Spleen (tissue), 11 donors: Measurements from ENCODE around the gene CASP7. TPM values are rescaled to one million over a fixed set of nuclear protein-coding genes. Genes with fewer than 3 reads are reported as not detected.

Experiments
- DNase-seq: peaks from one replicate; pipeline ENCODE4 v3.0.0-alpha.2; 2020
- H3K27ac ChIP-seq, 8 donors: fragments of 200-600 bp; sonication (generic) in 7 of 8; 1 replicate in 4 of 8; 2 replicates in 4 of 8; pipeline versions ENCODE4 v1.5.0 to v1.8.0; 2016 to 2021; ENCODE audit warnings: inconsistent platforms in 4 of 8, mild to moderate bottlenecking in 4 of 8, moderate library complexity in 1 of 8
- H3K27me3 ChIP-seq, 7 donors: fragments of 200-600 bp; sonication (generic) in 6 of 7; replicated peaks in 1 of 7; 1 replicate in 4 of 7; 2 replicates in 3 of 7; pipeline versions ENCODE4 v1.5.0 to v1.8.0; 2016 to 2021; ENCODE audit warnings: inconsistent platforms in 3 of 7, mild to moderate bottlenecking in 1 of 7
- H3K36me3 ChIP-seq, 6 donors: fragments of 200-600 bp; sonication (generic) in 5 of 6; 1 replicate in 4 of 6; 2 replicates in 2 of 6; pipeline versions ENCODE4 v1.5.0 to v1.8.0; 2016 to 2021; ENCODE audit warnings: inconsistent platforms in 2 of 6
- H3K4me1 ChIP-seq, 6 donors: fragments of 200-600 bp; sonication (generic) in 5 of 6; 1 replicate in 3 of 6; 2 replicates in 3 of 6; pipeline versions ENCODE4 v1.5.0 to v1.8.0; 2016 to 2021; ENCODE audit warnings: inconsistent platforms in 3 of 6
- H3K4me3 ChIP-seq, 8 donors: fragments of 200-600 bp; sonication (generic) in 7 of 8; 1 replicate in 4 of 8; 2 replicates in 4 of 8; pipeline versions ENCODE4 v1.5.0 to v1.8.0; 2016 to 2021; ENCODE audit warnings: inconsistent platforms in 4 of 8, mild to moderate bottlenecking in 4 of 8, moderate library complexity in 2 of 8
- H3K9me3 ChIP-seq, 8 donors: fragments of 200-600 bp; sonication (generic) in 7 of 8; 1 replicate in 4 of 8; 2 replicates in 4 of 8; pipeline versions ENCODE4 v1.5.0 to v1.8.0; 2016 to 2021; ENCODE audit warnings: inconsistent platforms in 4 of 8
- POLR2A ChIP-seq, 3 donors: fragments of 450-650 bp; IDR thresholded peaks; one replicate each; pipeline ENCODE4 v1.5.1; 2017; ENCODE audit warnings: antibody characterized with exemption in 3 of 3, mild to moderate bottlenecking in 1 of 3
- POLR2AphosphoS5 ChIP-seq, 3 donors: sonication (generic); formaldehyde crosslinking; IDR thresholded peaks; one replicate each; pipeline ENCODE4 v1.5.1; 2017; ENCODE audit warnings: antibody characterized with exemption in 3 of 3
- WGBS, 5 donors: extraction: QIAGEN DNeasy Blood & Tissue Kit in 3 of 5; methylation state at CpG; one replicate each; pipeline versions ENCODE4 v1.1.5 to v1.1.7; 2013 to 2018; 5-methylcytosine and 5-hydroxymethylcytosine counted together
- intact Hi-C: fragments of 100-400 bp; cut with DNase I; formaldehyde crosslinking; loops from one replicate; pipeline ENCODE4 v1.15.0; 2023; ENCODE audit warnings: low total_unique reads
- polyA plus RNA-seq, 3 donors: library from polyadenylated mRNA; stranded (reverse); fragments of 200-250 nt; gene quantifications; one replicate each; pipeline ENCODE4 v1.2.1, GENCODE V29; 2013
- total RNA-seq, 7 donors: library from RNA; depleted of rRNA in 3 of 7; stranded (reverse); fragments of >200 nt in 3 of 7; fragmentation: NEBNext Ultra II Directional in 4 of 7; extraction: Animal tissue kit (Norgen Biotek cat#: 25700) in 4 of 7; gene quantifications; one replicate each; pipeline versions ENCODE4 v1.1.0 to v1.2.1, GENCODE V29; 2016 to 2021
- TF ChIP-seq, protein P1 (sequence below), 11 experiments: fragments of 200-600 bp in 7 of 11; fragments of 450-650 bp in 4 of 11; sonication (generic) in 4 of 11; IDR thresholded peaks in 8 of 11; conservative IDR thresholded peaks in 3 of 11; 1 replicate in 7 of 11; 2 replicates in 4 of 11; pipeline versions ENCODE4 v1.4.0 to v1.8.0; 2016 to 2021; ENCODE audit warnings: antibody characterized with exemption in 11 of 11, inconsistent platforms in 4 of 11, mild to moderate bottlenecking in 1 of 11
- donor health status: healthy with polysubstance abuse.
- donor health status: DM: no; HTN: no; CAD: no; lungs with moderate emphysema.
- donor health status: DM: no; HTN: no; CAD: no.
- donor health status: Bipolar disorder and iron deficiency.
- donor health status: healthy.
- donor health status: DM: no; HTN: no; CAD: no.
- donor health status: DM: yes; HTN: yes; CAD: no.

CASP7 gene
- total and polyA plus RNA-seq, 10 donors, result 10.4 to 27.3 (median 19.2) TPM

DNA sequence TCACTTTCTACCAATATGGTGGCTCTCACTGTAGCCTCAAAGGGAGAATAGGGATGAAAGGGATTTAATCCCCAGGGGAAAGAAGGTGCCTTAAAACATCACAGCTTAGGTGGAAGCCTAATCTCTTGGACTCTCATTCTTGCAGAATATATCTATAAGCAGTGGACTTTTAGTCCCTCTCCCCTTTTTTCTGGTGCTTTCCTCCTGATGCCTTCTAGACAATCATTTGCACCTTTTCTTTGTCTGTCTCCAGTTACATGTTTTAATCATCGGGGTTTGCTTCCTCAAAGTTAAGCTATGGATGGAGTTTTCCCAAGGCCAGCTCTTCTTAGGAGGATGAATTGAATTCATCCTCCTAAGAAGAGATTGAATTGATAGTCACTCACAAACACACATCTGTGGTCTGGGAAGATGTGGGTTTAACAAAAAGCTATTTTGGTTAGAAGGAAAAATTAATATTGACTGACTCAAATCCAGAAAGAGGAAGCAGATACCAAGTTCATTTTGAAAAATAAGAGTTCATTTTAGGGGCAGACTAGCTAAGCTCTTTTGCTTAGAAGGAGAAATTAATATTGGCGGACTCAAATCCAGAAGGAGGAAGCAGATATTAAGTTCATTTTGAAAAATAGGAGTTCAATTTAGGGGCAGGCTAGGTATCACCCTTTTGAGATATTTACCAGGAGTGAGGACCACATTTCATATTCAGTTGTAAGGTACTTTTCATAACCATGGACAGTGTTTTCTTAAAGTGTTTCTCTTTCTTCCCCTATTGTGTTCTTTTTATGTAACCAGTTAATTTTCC, 36.6 kb downstream of the CASP7 start:
- Histone ChIP-seq H3K4me3 (no peak overlapping the region), H3K4me1 (peaks cover 0 to 12% (median 0%) of the 10 kb centered on the region in 6 donors), H3K27ac (no peak overlapping the region), H3K27me3 (no peaks in the 10 kb centered on the region), H3K36me3 (peaks cover 0 to 69% (median 13%) of the 10 kb centered on the region in 6 donors), H3K9me3 (no peaks in the 10 kb centered on the region)
- DNase-seq, result no peak
- 42 to 63% (median 58%) methylated on average over 2 of the region's 2 CpGs for WGBS, 5 donors
- TF ChIP-seq, protein P1, sequence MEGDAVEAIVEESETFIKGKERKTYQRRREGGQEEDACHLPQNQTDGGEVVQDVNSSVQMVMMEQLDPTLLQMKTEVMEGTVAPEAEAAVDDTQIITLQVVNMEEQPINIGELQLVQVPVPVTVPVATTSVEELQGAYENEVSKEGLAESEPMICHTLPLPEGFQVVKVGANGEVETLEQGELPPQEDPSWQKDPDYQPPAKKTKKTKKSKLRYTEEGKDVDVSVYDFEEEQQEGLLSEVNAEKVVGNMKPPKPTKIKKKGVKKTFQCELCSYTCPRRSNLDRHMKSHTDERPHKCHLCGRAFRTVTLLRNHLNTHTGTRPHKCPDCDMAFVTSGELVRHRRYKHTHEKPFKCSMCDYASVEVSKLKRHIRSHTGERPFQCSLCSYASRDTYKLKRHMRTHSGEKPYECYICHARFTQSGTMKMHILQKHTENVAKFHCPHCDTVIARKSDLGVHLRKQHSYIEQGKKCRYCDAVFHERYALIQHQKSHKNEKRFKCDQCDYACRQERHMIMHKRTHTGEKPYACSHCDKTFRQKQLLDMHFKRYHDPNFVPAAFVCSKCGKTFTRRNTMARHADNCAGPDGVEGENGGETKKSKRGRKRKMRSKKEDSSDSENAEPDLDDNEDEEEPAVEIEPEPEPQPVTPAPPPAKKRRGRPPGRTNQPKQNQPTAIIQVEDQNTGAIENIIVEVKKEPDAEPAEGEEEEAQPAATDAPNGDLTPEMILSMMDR (IDR thresholded peaks at IDR 0.05 in 8 of 11, conservative IDR thresholded peaks at IDR 0.05 in 3 of 11), result no peak
- TF ChIP-seq POLR2AphosphoS5 (IDR thresholded peaks at IDR 0.05) (no peak), POLR2A (IDR thresholded peaks at IDR 0.05) (no peak)
- intact Hi-C loops, result no loop called here

DNA sequence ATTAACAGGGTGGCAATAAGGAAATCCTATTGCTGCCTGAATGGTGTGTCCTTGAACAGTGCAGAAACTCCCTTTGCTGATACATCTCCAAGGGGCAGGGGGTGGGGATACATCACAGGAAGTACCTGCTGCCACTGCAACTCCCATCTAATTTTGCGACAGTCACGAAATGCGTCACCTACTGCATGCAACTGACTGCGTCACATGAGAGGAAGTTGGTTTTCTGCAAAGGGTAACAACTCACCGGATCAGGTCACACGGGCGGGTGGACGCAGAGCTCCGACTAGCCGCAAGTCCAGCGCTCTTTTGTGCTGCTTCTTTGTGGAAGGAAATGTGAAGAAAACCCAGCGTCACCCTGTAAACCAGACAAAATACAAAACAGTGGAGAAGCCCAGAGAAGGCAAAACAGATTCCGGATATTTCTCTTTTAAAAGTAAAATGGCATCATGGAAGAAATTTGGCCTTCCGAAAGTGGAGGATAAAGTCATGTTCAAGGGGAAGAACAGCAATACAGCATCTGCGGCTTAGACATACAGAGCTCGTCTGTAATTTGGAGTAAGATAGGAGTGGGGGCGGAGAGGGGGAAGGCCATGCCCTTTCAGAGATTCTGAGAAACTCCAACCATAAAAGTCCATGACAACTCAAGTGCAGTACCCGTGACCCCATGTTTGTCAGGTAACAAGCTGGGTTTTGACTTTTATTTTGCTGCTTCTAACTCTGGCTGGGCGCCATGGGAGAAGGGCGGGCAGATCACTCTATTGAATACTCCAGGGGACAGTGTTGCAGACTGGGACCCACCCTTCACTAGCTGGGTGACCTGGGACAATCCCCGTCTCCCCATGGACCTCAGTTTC, 39.5 kb downstream of the CASP7 start:
- peaks cover 0 to 86% (median 34%) of the 10 kb centered on the region in 6 donors for H3K36me3 ChIP-seq
- peaks cover 0 to 12% (median 0%) of the 10 kb centered on the region in 6 donors for H3K4me1 ChIP-seq
- H3K9me3 ChIP-seq, result no peaks in the 10 kb centered on the region
- DNase-seq, result no peak
- H3K27ac ChIP-seq, result no peak overlapping the region
- H3K4me3 ChIP-seq, result no peak overlapping the region
- intact Hi-C loops, result no loop called here
- H3K27me3 ChIP-seq, result no peaks in the 10 kb centered on the region
- TF ChIP-seq POLR2A (IDR thresholded peaks at IDR 0.05), result no peak
- TF ChIP-seq POLR2AphosphoS5 (IDR thresholded peaks at IDR 0.05), result peak in 1 of 3 donors; percentile 18
- TF ChIP-seq, protein P1 (IDR thresholded peaks at IDR 0.05 in 8 of 11, conservative IDR thresholded peaks at IDR 0.05 in 3 of 11), result no peak
- WGBS, 5 donors, result 81 to 89% (median 86%) methylated on average over 21 of the region's 21 CpGs

DNA sequence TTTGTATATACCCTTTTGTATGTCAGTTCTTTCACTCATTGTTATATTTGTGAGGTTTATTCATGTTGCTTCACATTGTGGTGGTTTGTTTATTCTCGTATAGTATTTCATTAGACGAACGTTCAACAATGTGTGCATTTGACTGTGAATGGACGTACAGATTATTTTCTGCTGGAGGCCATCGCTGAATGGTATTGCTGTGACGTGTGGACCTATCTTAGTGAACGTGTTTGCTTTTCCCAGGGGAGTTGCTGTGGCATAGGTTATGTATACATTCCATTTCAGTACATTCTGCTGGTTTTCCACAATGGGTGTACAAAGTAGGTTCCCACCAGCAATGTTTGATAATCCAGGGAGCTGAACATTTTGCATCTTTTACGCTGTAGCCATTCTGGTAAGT, 40.7 kb downstream of the CASP7 start:
- Histone ChIP-seq H3K36me3 (peaks cover 2 to 86% (median 46%) of the 10 kb centered on the region in 6 donors), H3K4me3 (no peak overlapping the region), H3K4me1 (peaks cover 0 to 12% (median 0%) of the 10 kb centered on the region in 6 donors), H3K9me3 (no peaks in the 10 kb centered on the region), H3K27ac (no peak overlapping the region), H3K27me3 (no peaks in the 10 kb centered on the region)
- intact Hi-C loops, result no loop called here
- TF ChIP-seq, protein P1 (IDR thresholded peaks at IDR 0.05 in 8 of 11, conservative IDR thresholded peaks at IDR 0.05 in 3 of 11), result no peak
- no peak for TF ChIP-seq POLR2A (IDR thresholded peaks at IDR 0.05)
- no peak for TF ChIP-seq POLR2AphosphoS5 (IDR thresholded peaks at IDR 0.05)
- WGBS, 5 donors, result 93 to 97% (median 95%) methylated on average over 8 of the region's 8 CpGs
- DNase-seq, result no peak
